IMR-90 (cell line): ENCODE measurements around the gene MRPL1.
"Not testable (repeated sequence)": the region's sequence is repeated elsewhere in the genome, so short reads cannot be mapped to it uniquely, and the experiment has no call there.

Source experiments
- BHLHE40 ChIP-seq: fragments of 150-350 bp; IDR thresholded peaks from 2 replicates; pipeline ENCODE4 v1.6.1; 2016; ENCODE audit warnings: mild to moderate bottlenecking, low read depth, low read length
- CEBPB ChIP-seq: IDR thresholded peaks from 2 replicates; pipeline ENCODE4 v1.6.1; 2012; ENCODE audit warnings: low read depth, low read length, improper control_type of control experiment
- CTCF ChIP-seq: conservative IDR thresholded peaks from 2 replicates; pipeline ENCODE4 v1.5.1; 2012; ENCODE audit warnings: mild to moderate bottlenecking, low read depth, low read length, improper control_type of control experiment
- ELK1 ChIP-seq: fragments of 150-350 bp; IDR thresholded peaks from 2 replicates; pipeline ENCODE4 v1.6.1; 2016; ENCODE audit warnings: low read depth, mild to moderate bottlenecking, low read length, moderate library complexity, borderline replicate concordance
- FOS ChIP-seq: fragments of 150-350 bp; IDR thresholded peaks from 2 replicates; pipeline ENCODE4 v1.6.1; 2016; ENCODE audit warnings: low read depth, low read length
- MAZ ChIP-seq: IDR thresholded peaks from 2 replicates; pipeline ENCODE4 v1.6.1; 2012; ENCODE audit warnings: low read depth, mild to moderate bottlenecking, low read length, improper control_type of control experiment, moderate library complexity, borderline replicate concordance
- MXI1 ChIP-seq: IDR thresholded peaks from 2 replicates; pipeline ENCODE4 v1.6.1; 2012; ENCODE audit warnings: low read depth, mild to moderate bottlenecking, low read length, moderate library complexity, borderline replicate concordance
- POLR2A ChIP-seq: IDR thresholded peaks from 2 replicates; pipeline ENCODE4 v1.6.1; 2012; ENCODE audit warnings: mild to moderate bottlenecking, low read depth, low read length
- RAD21 ChIP-seq: IDR thresholded peaks from 2 replicates; pipeline ENCODE4 v1.6.1; 2012; ENCODE audit warnings: low read length, improper control_type of control experiment
- RFX5 ChIP-seq: IDR thresholded peaks from 2 replicates; pipeline ENCODE4 v1.8.0; 2012; ENCODE audit warnings: low read depth, mild to moderate bottlenecking, low read length, moderate library complexity
- SMC3 ChIP-seq: fragments of 150-350 bp; IDR thresholded peaks from 2 replicates; pipeline ENCODE4 v1.6.1; 2016; ENCODE audit warnings: low read depth, mild to moderate bottlenecking, antibody characterized with exemption, low read length, moderate library complexity
- USF2 ChIP-seq: fragments of 150-350 bp; IDR thresholded peaks from 2 replicates; pipeline ENCODE4 v1.6.1; 2017; ENCODE audit warnings: mild to moderate bottlenecking, antibody characterized with exemption, low read length, low read depth

- not testable (repeated sequence) for TF ChIP-seq CTCF, ELK1, RAD21, POLR2A, USF2, BHLHE40, FOS, MAZ, SMC3, RFX5, MXI1, CEBPB
Measured at GRCh38 chr4:77983612-77984311, 121.1 kb downstream of the MRPL1 start.
